HG02938 (cell line): Measurements from ENCODE around the gene CACNA2D1.

Experiments
- ATAC-seq: cut with Tn5 transposase; IDR thresholded peaks from one replicate; pipeline ENCODE4 v1.9.1; 2021; ENCODE audit warnings: mild to moderate bottlenecking, moderate library complexity; ENCODE audit not compliant: unreplicated experiment

The CACNA2D1 gene

GRCh38 chr7:82128546-82128945 is 315.0 kb downstream of the CACNA2D1 start:
- no peak for ATAC-seq

- ATAC-seq, result no peak
Measured at GRCh38 chr7:82126576-82126975, 317.0 kb downstream of the CACNA2D1 start.

- no peak for ATAC-seq
Measured at GRCh38 chr7:82124445-82124844, 319.1 kb downstream of the CACNA2D1 start.

DNA sequence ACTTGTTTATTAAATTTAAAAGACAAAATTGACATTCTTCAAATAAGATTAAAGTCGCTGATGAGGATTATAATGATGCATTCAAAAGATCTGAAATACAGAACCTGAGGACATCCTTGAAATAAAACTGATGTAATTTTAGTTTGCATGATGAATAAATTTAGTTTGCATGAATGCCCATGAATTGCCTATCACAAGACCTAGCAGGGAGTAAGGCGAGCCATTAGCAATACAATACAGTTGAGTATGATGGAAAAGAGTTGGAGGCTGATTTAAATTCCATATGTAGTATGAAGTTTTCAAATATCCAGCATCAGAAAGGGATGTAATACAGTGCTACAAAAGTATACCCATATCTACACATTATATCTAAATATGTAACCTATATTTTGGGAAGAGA is 321.3 kb downstream of the CACNA2D1 start:
- no peak for ATAC-seq

DNA sequence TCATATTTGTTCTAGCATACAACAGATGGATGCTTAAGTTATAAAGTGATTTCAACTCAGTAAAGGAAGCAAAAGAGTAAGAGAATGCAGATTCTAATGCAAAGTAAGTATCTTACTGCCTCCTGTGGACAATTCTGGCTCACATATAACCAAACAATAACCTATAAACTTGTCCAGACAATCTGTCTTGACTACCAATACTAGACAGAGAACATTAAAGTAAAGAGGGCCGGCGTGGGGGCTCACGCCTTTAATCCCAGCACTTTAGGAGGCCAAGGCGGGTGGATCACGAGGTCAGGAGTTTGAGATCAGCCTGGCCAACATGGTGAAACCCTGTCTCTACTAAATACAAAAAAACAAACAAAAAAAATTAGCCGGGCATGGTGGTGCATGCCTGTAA is 329.3 kb downstream of the CACNA2D1 start:
- ATAC-seq, result no peak

DNA sequence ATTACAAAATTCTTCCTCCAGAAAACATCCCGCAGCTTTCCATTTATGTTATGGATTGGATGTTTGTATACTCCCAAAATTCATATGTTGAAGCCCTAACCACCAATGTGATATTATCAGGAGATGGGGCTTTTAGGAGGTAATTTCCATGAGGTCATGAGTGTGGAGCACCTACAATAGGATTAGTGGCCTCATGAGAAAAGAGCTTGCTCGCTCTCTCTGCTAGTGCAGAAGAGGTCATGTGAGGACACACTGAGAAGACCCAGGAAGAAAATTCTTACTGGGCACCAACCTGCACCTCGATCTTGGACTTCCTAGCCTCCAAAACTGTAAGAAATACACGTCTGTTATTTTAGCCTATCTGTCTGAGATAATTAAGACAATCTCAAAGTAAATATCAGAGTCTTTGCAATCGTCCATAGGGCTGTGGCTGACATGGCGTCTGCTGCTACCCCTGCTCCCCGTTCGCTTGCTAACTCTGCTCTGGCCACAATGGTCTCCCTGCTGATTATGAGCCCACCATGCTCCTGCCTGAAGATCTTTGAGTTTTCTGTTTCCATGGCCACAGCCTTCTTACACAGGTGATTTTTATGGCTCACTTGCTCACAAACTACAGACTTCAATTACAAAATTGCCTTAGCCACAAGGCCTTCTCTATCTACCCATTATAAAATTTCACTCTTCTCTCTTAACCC is 333.3 kb downstream of the CACNA2D1 start:
- ATAC-seq, result no peak

DNA sequence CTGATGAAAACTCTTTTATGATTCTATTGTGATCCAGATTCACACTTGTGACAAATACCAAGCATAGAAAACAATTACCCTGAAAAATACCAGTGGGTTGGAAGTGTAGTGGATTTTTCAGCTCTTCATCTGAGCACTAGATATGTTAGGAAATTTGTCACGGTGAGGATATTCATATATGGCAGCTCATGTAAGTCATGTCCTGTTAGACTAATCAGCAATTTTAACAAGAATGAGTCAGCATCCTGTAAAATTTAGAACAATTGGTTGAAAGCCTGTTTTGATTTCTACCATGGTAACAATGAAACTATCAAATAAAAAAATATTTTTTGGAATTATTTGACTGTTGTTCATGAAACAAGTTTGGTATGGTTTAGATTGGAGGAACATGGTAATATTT is 334.3 kb downstream of the CACNA2D1 start:
- no peak for ATAC-seq

GRCh38 chr7:82106201-82106600 is 337.4 kb downstream of the CACNA2D1 start:
- ATAC-seq, result no peak

DNA sequence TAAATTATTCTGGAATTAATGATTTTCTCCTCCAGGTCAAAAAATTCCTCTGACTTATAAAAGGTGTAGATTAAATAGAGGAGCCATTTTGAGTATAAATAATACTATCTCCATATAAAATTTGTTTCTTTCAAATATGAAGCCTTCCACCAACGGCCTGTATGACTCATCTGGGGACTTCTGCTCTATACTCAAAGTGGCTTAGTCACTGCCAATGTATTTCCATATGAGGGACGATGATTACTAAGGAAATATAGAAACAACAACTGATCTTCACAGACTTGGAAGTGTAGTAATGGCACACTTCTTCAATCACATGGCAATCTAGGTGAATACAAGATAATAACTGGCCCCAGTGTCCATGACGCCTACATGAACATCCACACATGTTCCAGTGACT is 338.1 kb downstream of the CACNA2D1 start:
- ATAC-seq, result no peak

DNA sequence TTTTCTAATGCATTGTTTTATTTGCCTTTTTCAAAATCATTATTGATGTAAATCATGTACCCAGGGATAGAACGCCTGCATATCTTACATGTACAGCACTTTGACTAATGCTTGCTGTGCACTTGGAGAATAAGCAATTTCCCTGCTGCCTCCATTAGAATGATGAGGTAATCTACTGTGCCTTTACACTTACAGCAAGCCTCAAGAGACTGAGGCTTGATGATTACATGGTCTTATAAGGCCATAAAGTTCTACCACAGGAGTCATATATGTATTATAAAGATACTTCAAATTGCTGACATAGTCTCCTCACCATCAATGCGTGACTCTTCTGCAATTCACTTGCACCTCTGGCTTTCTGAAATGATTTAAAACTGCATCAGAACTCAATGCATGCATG is 345.2 kb downstream of the CACNA2D1 start:
- ATAC-seq, result no peak

- ATAC-seq, result no peak
Measured at GRCh38 chr7:82091126-82091684, 352.4 kb downstream of the CACNA2D1 start.

DNA sequence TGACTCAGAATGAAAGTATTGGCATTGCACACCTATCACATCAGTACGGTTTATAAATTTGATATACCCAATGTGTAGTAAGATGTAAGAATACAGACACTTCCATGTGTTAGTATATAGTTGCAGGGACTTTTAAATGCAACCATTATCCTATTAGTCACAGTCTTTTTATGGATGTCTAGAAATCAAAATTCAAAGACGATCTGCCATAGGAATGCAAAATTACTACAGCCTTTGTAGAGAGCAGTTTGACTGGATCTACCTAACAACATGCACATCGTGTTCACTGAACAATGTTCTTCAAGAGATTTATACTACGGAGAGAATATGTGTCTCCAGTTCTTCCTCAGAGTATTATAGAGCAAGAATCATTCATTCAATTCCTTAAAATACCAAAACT is 356.5 kb downstream of the CACNA2D1 start:
- no peak for ATAC-seq

DNA sequence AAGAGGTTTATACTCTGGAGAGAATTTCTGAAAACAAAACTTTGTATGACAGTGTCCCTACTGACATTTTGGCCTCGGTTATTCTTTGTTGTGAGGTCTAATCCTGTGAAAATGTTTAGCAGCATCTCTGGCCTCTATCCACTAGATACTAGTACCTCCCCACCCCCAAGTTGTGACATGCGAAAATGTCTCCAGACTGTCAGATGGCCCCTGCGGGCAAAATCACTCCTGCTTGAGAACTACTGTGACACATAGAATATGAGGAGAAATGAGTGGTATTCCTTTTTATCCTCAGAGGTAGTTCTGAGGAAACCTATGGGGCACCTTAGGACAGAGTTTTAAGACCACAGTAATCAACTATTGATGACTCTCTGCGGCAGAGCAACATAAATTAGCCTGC is 358.5 kb downstream of the CACNA2D1 start:
- ATAC-seq, result no peak

- ATAC-seq, result no peak
Measured at GRCh38 chr7:82081644-82082224, 361.8 kb downstream of the CACNA2D1 start.

DNA sequence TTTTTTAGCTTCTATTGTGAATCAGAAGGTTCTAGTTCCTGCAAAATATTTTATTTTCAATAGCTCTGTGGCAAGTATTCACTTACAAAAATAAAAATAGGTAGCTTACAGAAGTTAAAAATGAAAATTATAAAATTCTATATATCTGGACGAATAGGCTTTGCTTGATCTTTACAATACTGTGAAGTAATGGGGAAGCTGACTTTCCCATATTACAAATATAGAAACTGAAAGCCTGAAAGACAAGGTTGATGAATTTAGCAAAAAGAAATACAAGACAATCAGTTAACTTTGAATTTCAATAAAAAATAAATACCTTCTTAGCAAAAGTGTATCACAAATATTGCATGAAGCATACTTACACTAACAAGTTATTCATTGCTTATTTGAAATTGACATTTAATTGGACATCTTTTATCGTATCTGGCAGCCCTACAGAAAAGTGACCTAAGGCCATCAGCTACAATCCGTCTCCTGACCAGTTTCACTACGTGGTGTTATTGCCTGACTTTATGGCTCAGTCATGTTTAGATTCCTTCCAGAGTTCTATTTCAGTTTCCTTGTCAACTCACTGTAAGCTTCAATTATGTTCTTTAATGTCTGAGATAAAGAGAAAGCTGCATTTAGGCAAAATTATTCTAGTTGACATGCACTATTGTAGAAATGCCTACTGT is 363.2 kb downstream of the CACNA2D1 start:
- peak; percentile 49 for ATAC-seq

GRCh38 chr7:82079527-82079926 is 364.1 kb downstream of the CACNA2D1 start:
- no peak for ATAC-seq

DNA sequence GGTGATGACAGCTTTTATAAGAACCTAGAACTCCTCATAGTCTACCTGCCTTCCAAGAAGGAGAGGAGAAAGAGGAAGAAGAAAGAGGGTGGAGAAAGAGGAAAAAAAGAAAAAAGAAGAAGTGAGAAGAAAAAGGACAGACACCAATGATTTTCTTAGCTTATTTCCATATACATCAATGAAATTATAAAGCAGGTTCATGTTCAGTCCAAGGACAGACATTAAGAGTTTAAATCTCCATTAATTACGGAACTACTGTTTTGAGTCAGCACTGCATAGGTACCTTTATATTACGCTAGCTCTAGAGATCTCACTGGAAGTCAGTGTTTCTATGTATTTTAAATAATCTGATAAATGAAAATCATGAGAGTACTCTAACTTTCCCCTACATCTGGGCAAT is 364.8 kb downstream of the CACNA2D1 start:
- ATAC-seq, result no peak

DNA sequence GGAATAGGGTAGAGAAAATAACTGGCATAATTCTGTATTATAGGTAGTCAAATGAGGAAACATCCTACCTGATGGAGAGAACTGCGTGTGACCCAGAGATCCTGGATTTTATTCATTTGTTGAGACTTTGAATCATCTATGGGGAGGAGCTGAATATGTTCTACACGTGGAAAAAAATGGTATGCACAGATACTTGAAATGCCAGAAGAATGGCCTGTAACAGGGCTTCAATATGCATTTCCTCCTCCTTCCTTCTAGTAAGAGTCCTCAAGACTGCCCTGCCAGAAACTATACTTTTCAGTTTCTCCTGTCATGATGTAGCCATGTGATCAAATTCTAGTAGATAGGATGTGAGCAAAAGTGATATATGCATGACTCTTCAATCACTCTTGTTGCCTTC is 372.1 kb downstream of the CACNA2D1 start:
- ATAC-seq, result no peak

DNA sequence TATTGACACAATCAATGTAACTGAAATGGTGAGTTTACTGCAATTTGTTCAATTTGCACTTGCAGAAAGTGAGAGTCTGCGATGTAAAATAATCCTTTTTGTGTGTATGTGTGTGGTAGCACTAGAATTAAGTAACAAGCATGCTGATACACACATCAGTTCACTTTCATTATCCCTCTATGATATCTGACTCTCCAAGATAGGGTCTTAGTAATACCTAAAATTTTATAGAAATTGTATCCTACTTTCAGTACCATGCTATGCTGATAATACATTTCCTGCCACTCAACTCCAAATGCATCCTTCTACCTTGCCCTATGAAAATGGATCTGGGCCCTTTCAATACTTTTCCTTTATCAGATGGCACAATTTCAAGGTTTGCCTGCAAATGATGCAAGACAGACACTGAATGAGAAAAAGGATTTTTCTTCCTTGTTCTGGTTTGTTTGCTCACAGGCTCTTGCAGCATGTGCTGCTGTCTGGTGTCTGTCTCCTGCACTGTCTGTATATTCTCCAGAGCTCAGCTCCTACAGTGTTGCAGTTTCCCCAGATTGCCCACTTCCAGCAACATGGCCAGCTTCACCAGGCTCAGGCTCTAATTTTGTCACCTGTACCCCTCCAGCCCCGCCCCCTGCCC is 375.8 kb downstream of the CACNA2D1 start:
- ATAC-seq, result no peak

DNA sequence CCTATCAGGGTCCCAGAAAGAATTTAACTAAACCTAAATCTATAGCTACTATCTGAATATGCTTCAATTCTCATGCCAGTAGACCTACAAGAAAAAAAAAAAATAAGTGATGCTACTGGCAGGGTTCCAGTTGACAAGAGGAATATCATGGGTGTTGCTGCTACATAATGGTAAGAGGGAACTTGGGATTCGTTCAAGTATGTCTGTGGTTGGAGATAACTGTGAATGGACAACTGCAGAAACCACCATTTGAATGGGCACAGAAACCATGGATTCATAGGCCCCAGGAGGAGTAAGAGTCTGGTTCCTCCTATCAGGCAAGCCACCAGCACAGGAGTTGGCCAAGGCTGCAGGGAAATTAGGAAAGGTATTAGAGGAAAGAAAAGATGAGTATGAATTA is 386.1 kb downstream of the CACNA2D1 start:
- ATAC-seq, result no peak

- ATAC-seq, result no peak
Measured at GRCh38 chr7:82056282-82056681, 387.3 kb downstream of the CACNA2D1 start.

GRCh38 chr7:82054544-82054943 is 389.0 kb downstream of the CACNA2D1 start:
- no peak for ATAC-seq
